ENCODE measurements around the gene IGFBP1.

GRCh38 chr7:45917064-45917463 is 28.8 kb downstream of the IGFBP1 start:
- TF ChIP-seq CTCF (IDR thresholded peaks at IDR 0.05) = no peak
- TF ChIP-seq MYC (IDR thresholded peaks at IDR 0.05; ENCODE audit: borderline replicate concordance, low read length) = no peak
- TF ChIP-seq POLR2A (IDR thresholded peaks at IDR 0.05; ENCODE audit: low read length) = no peak
- TF ChIP-seq HES2 (IDR thresholded peaks at IDR 0.05) = no peak
- TF ChIP-seq SREBF2 (IDR thresholded peaks at IDR 0.05) = no peak
- no peak for TF ChIP-seq JUNB (IDR thresholded peaks at IDR 0.05)
- no peak for TF ChIP-seq HOXB13 (CRISPR knock-in tag; IDR thresholded peaks at IDR 0.05; ENCODE audit: low read depth)
- TF ChIP-seq RAD21 (conservative IDR thresholded peaks at IDR 0.05 in 1 of 2, IDR thresholded peaks at IDR 0.05 in 1 of 2) = no peak
- no peak for TF ChIP-seq KDM1A (IDR thresholded peaks at IDR 0.05; ENCODE audit: low read depth)
- no peak for TF ChIP-seq SMC3 (IDR thresholded peaks at IDR 0.05)
- TF ChIP-seq CHD4 (IDR thresholded peaks at IDR 0.05; ENCODE audit: borderline replicate concordance) = no peak
- TF ChIP-seq MAFK (IDR thresholded peaks at IDR 0.05; ENCODE audit: partially characterized antibody) = no peak
- TF ChIP-seq EP300 (IDR thresholded peaks at IDR 0.05) = no peak
- no peak for TF ChIP-seq RFX5 (IDR thresholded peaks at IDR 0.05)
